Hematopoietic multipotent progenitor cell treated with erythropoietin and hydrocortisone succinate and interleukin-3 and kit ligand, for 4 days (in vitro differentiated cells): ENCODE results near the gene MANSC1.
"Not testable (repeated sequence)": the region's sequence is repeated elsewhere in the genome, so short reads cannot be mapped to it uniquely, and the experiment has no call there.

Source experiments
- DNase-seq: peaks from one replicate; pipeline ENCODE4 v3.0.0-alpha.2; 2015

MANSC1 gene

GRCh38 chr12:12364787-12365445 is 14.9 kb upstream of the MANSC1 start:
- no peak for DNase-seq

- no peak for DNase-seq
Measured at GRCh38 chr12:12358528-12358927, 8.5 kb upstream of the MANSC1 start.

- peak; percentile 38 for DNase-seq
Measured at GRCh38 chr12:12357719-12358461, 7.8 kb upstream of the MANSC1 start.

GRCh38 chr12:12356896-12357718 is 7.1 kb upstream of the MANSC1 start, which contains the start of gene BORCS5:
TSS of gene BORCS5 (plus strand) at chr12:12357078. CDS start at chr12:12357452, 374 bp downstream.
- peak; percentile 99 for DNase-seq

- no peak for DNase-seq
Measured at GRCh38 chr12:12356467-12356895, 6.4 kb upstream of the MANSC1 start.

- peak; percentile 19 for DNase-seq
Measured at GRCh38 chr12:12353807-12354206, 3.8 kb upstream of the MANSC1 start.

- DNase-seq, result no peak
Measured at GRCh38 chr12:12353276-12353675, 3.2 kb upstream of the MANSC1 start.

- DNase-seq, result not testable (repeated sequence)
Measured at GRCh38 chr12:12351468-12352185, 1.6 kb upstream of the MANSC1 start.

GRCh38 chr12:12350868-12351463 is 924 bp upstream of the MANSC1 start:
- DNase-seq, result no peak

- DNase-seq, result peak; percentile 40
Measured at GRCh38 chr12:12338527-12339168, 11.4 kb downstream of the MANSC1 start.

GRCh38 chr12:12336511-12336910 is 13.5 kb downstream of the MANSC1 start:
- DNase-seq, result no peak

GRCh38 chr12:12336049-12336411 is 14.0 kb downstream of the MANSC1 start:
- no peak for DNase-seq

GRCh38 chr12:12334367-12335040 is 15.5 kb downstream of the MANSC1 start:
- DNase-seq, result peak; percentile 83

GRCh38 chr12:12333407-12334366 is 16.4 kb downstream of the MANSC1 start:
- DNase-seq, result peak; percentile 18

GRCh38 chr12:12331896-12332295 is 18.1 kb downstream of the MANSC1 start:
- DNase-seq, result no peak

- DNase-seq, result no peak
Measured at GRCh38 chr12:12331244-12331771, 18.7 kb downstream of the MANSC1 start.

GRCh38 chr12:12327802-12328201 is 22.2 kb downstream of the MANSC1 start:
- peak; percentile 87 for DNase-seq

GRCh38 chr12:12326262-12326661 is 23.8 kb downstream of the MANSC1 start:
- no peak for DNase-seq

GRCh38 chr12:12323591-12323990 is 26.5 kb downstream of the MANSC1 start:
- DNase-seq, result no peak

GRCh38 chr12:12323118-12323517 is 26.9 kb downstream of the MANSC1 start:
- DNase-seq, result no peak
